Skeletal muscle tissue (tissue), 4 donors: Measurements from ENCODE around the gene WNT7B. TPM values are rescaled to one million over a fixed set of nuclear protein-coding genes. Genes with fewer than 3 reads are reported as not detected.

ENCODE experiments used
- H3K27ac ChIP-seq: one replicate; pipeline ENCODE4 v1.7.0; 2013; ENCODE audit warnings: mild to moderate bottlenecking, low read depth, low read length, inconsistent platforms
- H3K27me3 ChIP-seq, 3 donors: one replicate each; pipeline ENCODE4 v1.7.0; 2013; ENCODE audit warnings: low read length in 3 of 3; ENCODE audit not compliant: control insufficient read depth in 3 of 3, insufficient read depth in 3 of 3
- H3K36me3 ChIP-seq, 3 donors: one replicate each; pipeline ENCODE4 v1.7.0; 2013; ENCODE audit warnings: low read length in 3 of 3; ENCODE audit not compliant: control insufficient read depth in 3 of 3, insufficient read depth in 3 of 3
- H3K4me1 ChIP-seq, 3 donors: one replicate each; pipeline ENCODE4 v1.7.0; 2013; ENCODE audit warnings: low read length in 3 of 3, mild to moderate bottlenecking in 3 of 3; ENCODE audit not compliant: control insufficient read depth in 3 of 3, insufficient read depth in 3 of 3
- H3K4me3 ChIP-seq, 3 donors: one replicate each; pipeline ENCODE4 v1.7.0; 2013; ENCODE audit warnings: low read length in 3 of 3
- H3K9ac ChIP-seq, 3 donors: one replicate each; pipeline ENCODE4 v1.7.0; 2013; ENCODE audit warnings: low read length in 3 of 3, mild to moderate bottlenecking in 3 of 3, moderate library complexity in 2 of 3, low read depth in 1 of 3
- H3K9me3 ChIP-seq, 3 donors: one replicate each; pipeline ENCODE4 v1.7.0; 2013; ENCODE audit warnings: low read length in 3 of 3; ENCODE audit not compliant: control insufficient read depth in 3 of 3
- total RNA-seq: library from RNA; depleted of rRNA; stranded (reverse); fragments of >200 nt; gene quantifications from one replicate; pipeline ENCODE4 v1.2.3, GENCODE V29; 2014
- donor health status: Osteomylitis.

Gene WNT7B
- total RNA-seq, 1 donor from 2014 or later, result not detected

DNA sequence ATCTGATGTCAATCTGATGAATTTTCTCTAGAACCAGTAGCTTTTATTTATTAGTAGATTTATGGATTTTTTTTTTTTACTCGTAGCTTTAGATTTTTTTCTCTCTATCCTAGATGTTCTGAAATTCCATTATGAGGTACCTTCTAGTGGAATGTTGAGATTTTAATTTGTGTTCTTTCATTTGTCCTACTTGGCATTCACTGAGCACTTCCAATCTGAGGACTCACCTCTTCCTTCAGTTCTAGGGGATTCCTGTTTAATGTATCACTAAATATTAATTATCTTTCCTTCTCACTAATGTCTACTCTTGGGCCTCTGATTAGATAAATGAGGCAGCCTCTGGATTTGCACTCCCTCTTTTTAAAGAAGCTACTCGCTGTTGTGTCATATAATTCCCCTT lies 40.2 kb upstream of the WNT7B start:
- Histone ChIP-seq H3K4me1 (peaks cover 12 to 24% (median 19%) of the 10 kb centered on the region in 3 donors), H3K27ac (no peak overlapping the region), H3K36me3 (no peaks in the 10 kb centered on the region)

DNA sequence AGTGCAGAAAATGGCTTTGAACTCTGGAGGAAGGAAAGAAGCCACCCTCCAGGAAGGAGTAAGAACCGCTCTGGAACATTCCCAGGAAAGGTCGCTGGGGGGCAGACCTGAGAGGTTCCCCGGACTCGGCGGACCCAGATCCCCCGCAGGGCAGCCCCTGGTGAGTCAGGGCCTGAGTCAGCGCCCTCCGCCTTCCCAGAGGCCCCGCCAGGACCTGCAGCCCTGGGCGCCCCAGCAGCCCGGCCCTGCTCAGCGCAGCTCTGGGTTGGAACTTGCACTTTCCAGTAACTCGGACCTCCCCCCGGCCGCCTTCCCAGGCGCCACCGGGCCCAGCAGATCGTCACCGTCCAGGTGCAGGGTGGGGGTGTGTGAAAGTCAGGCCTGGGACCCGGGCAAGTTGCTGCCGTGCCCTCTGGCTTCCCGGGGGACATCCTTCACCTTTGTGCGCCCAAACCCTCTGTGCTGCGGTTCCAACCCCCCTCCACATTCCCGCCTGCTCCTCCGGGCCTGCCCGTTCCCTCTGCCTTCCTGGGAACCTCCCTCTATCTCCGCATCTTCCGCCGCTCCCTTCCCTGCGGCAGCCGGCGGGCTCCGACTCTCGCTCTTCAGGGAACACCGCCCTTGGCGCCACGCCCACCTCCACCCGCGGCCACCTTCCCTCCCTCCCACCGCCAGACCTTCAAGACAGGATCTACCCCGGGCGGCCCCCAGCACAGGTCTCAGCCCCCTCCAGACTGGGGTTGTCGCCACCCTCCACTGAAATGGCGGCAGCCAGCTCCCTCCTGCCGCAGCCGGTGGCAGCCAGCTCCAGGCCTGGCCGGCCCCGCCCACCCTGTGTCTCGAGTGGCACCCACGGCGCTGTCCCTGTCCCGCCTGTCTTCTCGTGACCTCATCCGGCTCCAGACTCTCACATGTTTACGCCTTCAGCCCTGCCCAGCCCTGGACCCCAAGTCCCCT lies 36.8 kb upstream of the WNT7B start:
- H3K27ac ChIP-seq, result peak overlapping the region; percentile 96
- no peaks in the 10 kb centered on the region for H3K36me3 ChIP-seq
- no peaks in the 10 kb centered on the region for H3K27me3 ChIP-seq
- peaks cover 14 to 27% (median 22%) of the 10 kb centered on the region in 3 donors for H3K4me1 ChIP-seq
- peaks cover 0 to 4% (median 3%) of the 10 kb centered on the region in 3 donors for H3K9me3 ChIP-seq
- H3K9ac ChIP-seq, result peak overlapping the region; percentile 89 to 96 (median 94)
- peak overlapping the region; percentile 88 to 94 (median 89) for H3K4me3 ChIP-seq

More for the DNA sequence above, 40.2 kb upstream of the WNT7B start:
- Histone ChIP-seq H3K27me3 (no peaks in the 10 kb centered on the region), H3K9ac (no peak overlapping the region), H3K9me3 (no peaks in the 10 kb centered on the region), H3K4me3 (no peak overlapping the region)

DNA sequence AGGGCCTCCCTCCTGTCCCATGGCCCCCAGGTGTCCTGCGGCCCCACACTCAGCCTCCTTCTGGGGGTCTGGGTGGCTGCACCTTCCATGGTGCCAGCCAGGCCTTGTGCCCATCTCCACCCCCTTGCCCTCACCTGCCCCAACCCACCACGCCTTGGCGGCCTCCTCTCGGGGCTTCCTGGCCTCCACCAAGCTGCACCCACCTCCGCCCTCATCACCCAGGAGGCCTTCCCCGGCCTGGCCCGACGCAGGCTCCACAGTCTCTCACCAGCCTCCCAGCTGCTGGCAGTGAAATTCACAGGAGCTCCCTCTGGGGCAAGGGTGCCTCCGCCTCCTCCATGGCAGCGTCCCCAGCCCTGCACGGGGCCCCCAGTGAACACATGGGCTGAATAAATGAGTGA lies 35.9 kb upstream of the WNT7B start:
- peak overlapping the region; percentile 96 for H3K27ac ChIP-seq
- peaks cover 0 to 4% (median 3%) of the 10 kb centered on the region in 3 donors for H3K9me3 ChIP-seq
- peak overlapping the region; percentile 88 to 94 (median 89) for H3K4me3 ChIP-seq
- H3K4me1 ChIP-seq, result peaks cover 22 to 34% (median 30%) of the 10 kb centered on the region in 3 donors
- H3K27me3 ChIP-seq, result no peaks in the 10 kb centered on the region
- peak overlapping the region; percentile 89 to 96 (median 94) for H3K9ac ChIP-seq
- H3K36me3 ChIP-seq, result no peaks in the 10 kb centered on the region

DNA sequence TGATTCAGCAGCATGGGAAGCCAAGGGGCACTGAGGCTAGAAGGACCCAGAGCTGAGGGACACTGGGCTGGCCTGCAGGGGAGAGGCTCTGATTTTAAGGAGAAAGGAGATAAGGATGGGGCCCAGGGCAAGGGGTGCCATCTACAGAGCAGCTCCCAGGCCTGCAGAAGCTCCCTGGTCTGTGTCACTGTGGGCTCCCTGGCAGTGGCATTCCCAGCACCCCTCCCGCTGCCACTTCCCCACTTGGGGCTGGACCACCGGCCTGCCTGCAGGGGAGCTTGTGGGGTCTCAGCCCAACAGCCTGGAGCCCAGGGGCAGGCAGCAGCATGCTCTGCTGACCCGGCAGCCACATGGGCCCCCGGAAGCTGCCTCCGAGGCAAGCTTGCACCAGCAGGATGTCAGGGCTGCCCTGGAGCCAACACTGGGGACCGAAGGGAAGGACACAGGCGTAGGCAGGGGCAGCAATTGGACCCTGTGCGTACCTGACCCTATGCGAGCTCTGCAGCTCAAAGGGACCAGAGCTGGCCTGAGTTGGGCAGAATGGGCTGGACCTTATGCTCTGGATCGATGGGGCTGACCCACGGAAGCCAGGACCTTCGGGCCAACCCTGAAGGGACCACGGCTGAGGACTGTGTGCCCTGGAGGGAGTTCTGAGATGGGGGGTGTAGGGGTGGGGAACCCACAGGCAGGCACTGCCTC lies 35.4 kb upstream of the WNT7B start:
- no peak overlapping the region for H3K4me3 ChIP-seq
- H3K27ac ChIP-seq, result peak overlapping the region; percentile 96
- H3K9me3 ChIP-seq, result peaks cover 0 to 4% (median 3%) of the 10 kb centered on the region in 3 donors
- H3K27me3 ChIP-seq, result no peaks in the 10 kb centered on the region
- H3K36me3 ChIP-seq, result no peaks in the 10 kb centered on the region
- H3K4me1 ChIP-seq, result peaks cover 27 to 40% (median 36%) of the 10 kb centered on the region in 3 donors
- H3K9ac ChIP-seq, result peak overlapping the region in 1 of 3 donors; percentile 96

DNA sequence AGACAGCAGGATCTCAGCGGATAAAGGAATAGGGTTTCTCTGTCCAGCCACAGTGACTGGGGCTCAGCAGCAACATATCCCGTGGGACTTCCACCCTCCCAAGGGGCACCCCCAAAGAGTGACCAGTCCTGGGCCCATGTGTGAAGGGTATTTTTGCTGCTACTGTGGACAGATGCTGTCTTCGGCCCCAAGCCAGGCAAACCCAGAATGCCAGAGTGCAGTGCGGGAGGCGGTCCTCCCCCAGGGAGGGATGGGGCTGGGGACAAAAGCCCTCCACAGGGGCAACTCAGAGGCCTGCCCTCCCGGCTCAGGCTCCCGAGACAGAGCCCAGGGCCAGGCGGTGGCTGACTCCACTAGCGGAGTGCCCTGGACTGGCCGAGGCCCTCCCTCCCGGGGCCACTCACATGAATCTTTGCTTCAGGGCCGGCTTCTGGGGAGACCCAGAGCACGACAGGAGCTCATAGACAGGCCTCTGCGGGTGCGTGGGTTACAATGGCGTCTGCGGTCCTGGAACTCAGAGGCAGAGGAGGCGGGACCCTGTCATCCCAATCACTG lies 34.7 kb upstream of the WNT7B start:
- no peaks in the 10 kb centered on the region for H3K36me3 ChIP-seq
- H3K27ac ChIP-seq, result peak overlapping the region; percentile 51
- no peaks in the 10 kb centered on the region for H3K27me3 ChIP-seq
- peaks cover 34 to 46% (median 42%) of the 10 kb centered on the region in 3 donors for H3K4me1 ChIP-seq
- H3K4me3 ChIP-seq, result no peak overlapping the region
- H3K9ac ChIP-seq, result peak overlapping the region in 1 of 3 donors; percentile 16
- peaks cover 0 to 4% (median 3%) of the 10 kb centered on the region in 3 donors for H3K9me3 ChIP-seq

DNA sequence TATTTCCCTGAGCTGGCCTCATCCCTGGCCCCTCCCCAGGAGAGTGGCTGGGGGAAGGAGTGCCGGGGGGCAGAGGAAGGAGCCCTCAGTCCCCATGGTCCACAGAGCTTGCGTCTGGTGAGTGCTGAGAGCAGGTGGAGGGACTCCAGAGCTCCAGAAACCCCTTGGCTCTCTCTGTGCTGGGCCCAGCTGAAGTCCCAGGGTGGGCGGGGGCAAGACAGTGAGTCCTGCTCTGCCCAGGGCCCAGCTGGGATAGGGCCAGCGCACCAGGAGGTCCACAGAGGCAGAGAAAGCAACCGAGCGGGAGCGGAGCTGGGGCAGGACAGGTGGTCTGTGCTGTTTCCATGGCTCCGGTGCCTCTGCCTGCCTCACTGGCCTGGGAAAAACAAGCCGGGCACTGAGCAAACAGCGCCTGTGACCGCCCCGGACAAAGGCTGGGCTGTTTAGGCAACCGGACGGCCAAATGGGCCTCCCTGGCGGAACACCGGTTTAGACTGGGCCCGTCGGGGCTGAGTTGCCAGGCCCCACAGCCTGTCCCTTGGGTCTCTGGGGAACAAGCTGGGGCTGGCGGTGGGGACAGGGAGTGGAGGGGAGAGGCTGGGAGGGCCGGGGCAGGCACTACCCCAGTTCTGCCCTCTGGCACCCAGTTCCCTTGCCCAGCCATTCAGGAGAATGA lies 34.1 kb upstream of the WNT7B start:
- no peak overlapping the region for H3K4me3 ChIP-seq
- H3K27ac ChIP-seq, result peak overlapping the region; percentile 51
- no peaks in the 10 kb centered on the region for H3K27me3 ChIP-seq
- H3K36me3 ChIP-seq, result no peaks in the 10 kb centered on the region
- peak overlapping the region in 1 of 3 donors; percentile 16 for H3K9ac ChIP-seq
- peaks cover 0 to 4% (median 3%) of the 10 kb centered on the region in 3 donors for H3K9me3 ChIP-seq
- peaks cover 39 to 52% (median 47%) of the 10 kb centered on the region in 3 donors for H3K4me1 ChIP-seq

DNA sequence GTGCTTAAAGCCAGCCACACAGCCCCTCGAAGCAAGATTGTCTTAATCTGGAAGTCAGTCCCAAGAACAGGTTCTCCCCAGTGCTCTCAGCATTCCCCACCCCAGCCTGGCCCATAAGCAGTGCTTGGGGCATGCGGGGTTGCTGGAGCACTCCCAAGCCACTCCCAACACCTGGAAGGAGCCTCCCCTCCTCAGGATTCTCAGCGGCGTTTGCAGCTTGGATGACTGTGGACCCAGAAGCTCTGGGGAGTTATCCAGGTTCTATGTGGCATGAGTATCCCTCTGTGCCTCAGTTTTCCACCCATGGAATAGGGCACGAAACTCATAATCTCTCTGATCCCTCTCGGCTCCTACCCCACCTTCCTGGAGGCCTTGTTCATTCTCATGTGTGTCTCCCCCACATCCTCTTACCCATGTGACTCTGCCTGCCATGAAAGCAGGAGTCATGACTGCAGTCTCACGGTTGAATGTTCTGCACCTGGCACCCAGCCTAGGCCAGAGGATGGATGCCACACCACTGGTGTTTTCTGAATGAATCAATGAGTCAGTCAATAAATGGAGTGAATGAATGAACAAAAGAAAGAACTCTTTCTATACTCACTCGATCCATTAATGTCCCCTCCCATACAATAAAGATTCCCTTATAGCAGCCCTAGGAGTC lies 33.4 kb upstream of the WNT7B start:
- Histone ChIP-seq H3K4me3 (no peak overlapping the region), H3K9ac (no peak overlapping the region), H3K27me3 (no peaks in the 10 kb centered on the region), H3K9me3 (peaks cover 0 to 4% (median 3%) of the 10 kb centered on the region in 3 donors), H3K36me3 (no peaks in the 10 kb centered on the region), H3K27ac (no peak overlapping the region), H3K4me1 (peaks cover 42 to 55% (median 50%) of the 10 kb centered on the region in 3 donors)

DNA sequence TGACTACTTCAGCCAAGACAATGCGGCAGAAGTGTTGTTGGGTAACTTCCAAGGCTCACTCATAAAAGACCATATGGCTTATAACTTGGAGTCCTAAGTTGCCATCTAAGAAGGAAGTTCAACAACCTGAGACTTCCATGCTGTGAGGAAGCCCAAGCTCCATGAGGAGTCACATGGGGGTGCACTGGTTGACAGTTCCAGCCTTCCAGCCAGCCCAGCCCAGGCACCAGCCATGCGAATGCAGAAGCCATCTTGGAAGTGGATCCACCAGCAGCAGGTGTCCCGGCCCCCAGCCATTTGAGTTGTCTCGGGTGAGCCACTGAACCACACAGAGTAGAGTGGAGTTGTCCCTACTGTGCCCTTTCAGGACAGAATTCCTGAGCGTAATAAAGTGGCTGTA lies 32.8 kb upstream of the WNT7B start:
- no peak overlapping the region for H3K9ac ChIP-seq
- H3K4me3 ChIP-seq, result no peak overlapping the region
- H3K27me3 ChIP-seq, result no peaks in the 10 kb centered on the region
- peaks cover 42 to 51% (median 47%) of the 10 kb centered on the region in 3 donors for H3K4me1 ChIP-seq
- H3K27ac ChIP-seq, result no peak overlapping the region
- peaks cover 0 to 4% (median 3%) of the 10 kb centered on the region in 3 donors for H3K9me3 ChIP-seq
- H3K36me3 ChIP-seq, result no peaks in the 10 kb centered on the region
